ENCODE data around the gene CYBC1.

CYBC1 gene

DNA sequence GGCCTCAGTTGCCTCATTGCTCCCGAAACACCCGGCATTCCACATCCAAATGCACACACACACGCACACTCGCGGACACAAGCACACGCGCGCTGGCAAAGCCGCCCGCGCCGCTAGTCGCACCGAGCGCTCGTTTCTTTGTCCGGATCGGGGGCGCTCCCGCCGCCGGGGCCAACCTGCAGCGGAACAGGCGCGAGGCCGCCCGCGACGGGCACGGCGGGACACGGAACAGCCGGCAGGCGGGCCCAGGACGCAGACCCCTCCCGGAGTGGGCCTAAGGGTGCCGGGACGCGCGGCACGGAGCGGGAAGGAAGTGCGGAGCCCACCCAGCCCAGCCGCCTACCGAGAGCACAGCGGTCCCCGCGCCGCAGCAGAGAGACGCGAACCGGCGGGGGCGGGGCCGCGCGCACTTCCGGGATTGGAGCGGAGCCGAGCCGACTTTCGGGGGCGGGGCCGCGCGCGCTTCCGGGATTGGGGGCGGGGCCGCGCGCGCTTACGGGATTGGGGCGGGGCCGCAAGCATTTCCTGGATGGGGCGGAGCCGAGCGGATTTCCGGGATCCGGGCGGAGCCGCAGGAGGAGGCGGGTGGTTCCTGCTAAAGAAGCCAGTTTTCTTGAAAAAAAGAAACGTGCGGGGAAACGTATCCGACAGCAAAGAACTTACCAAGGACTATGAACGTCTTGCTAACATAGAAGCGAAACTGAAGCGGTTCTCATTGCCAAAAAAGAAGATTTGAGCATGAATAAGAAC, at the start of gene CYBC1:
TSS of gene CYBC1 (minus strand) at position 396 of the 750 bp plus-strand sequence. CDS start 1,498 bp downstream, outside the sequence.
- in situ Hi-C loops (cut with MboI; ENCODE audit: low pct_unique_long_range_greater_than_20kb, low sequenced_read_pairs, unreplicated experiment): no loop called here
- no peak for TF ChIP-seq CTCF (IDR thresholded peaks at IDR 0.05; ENCODE audit: extremely low read depth, insufficient read depth, missing control alignments)
- DNase-seq (ENCODE audit: low spot score): peak; percentile 93

GRCh38 chr17:82497483-82498405, 47.2 kb upstream of the CYBC1 start:
- in situ Hi-C loops (cut with MboI; ENCODE audit: low pct_unique_long_range_greater_than_20kb, low sequenced_read_pairs, unreplicated experiment): no loop called here
- no peak for TF ChIP-seq CTCF (IDR thresholded peaks at IDR 0.05; ENCODE audit: extremely low read depth, insufficient read depth, missing control alignments)

GRCh38 chr17:82496529-82497434, 46.2 kb upstream of the CYBC1 start:
- in situ Hi-C loops (cut with MboI; ENCODE audit: low pct_unique_long_range_greater_than_20kb, low sequenced_read_pairs, unreplicated experiment): no loop called here
- DNase-seq (ENCODE audit: low spot score): peak; percentile 95
- no peak for TF ChIP-seq CTCF (IDR thresholded peaks at IDR 0.05; ENCODE audit: extremely low read depth, insufficient read depth, missing control alignments)

More at GRCh38 chr17:82497483-82498405, 47.2 kb upstream of the CYBC1 start:
- peak; percentile 66 for DNase-seq (ENCODE audit: low spot score)

GRCh38 chr17:82495844-82496528, 45.4 kb upstream of the CYBC1 start:
- in situ Hi-C loops (cut with MboI; ENCODE audit: low pct_unique_long_range_greater_than_20kb, low sequenced_read_pairs, unreplicated experiment): no loop called here

More at GRCh38 chr17:82495844-82496528, 45.4 kb upstream of the CYBC1 start:
- DNase-seq (ENCODE audit: low spot score): no peak
- TF ChIP-seq CTCF (IDR thresholded peaks at IDR 0.05; ENCODE audit: extremely low read depth, insufficient read depth, missing control alignments): no peak
